ENCODE measurements around the gene MYL9.
"Not testable (repeated sequence)": the region's sequence is repeated elsewhere in the genome, so short reads cannot be mapped to it uniquely, and the experiment has no call there.

MYL9 gene

GRCh38 chr20:36549942-36550789, 8.8 kb downstream of the MYL9 start:
- DNase-seq: no peak

GRCh38 chr20:36550790-36551299, 9.5 kb downstream of the MYL9 start:
- DNase-seq: no peak

- DNase-seq: no peak
These were observed 13.9 kb downstream of the MYL9 start for GRCh38 chr20:36555248-36555647.

- DNase-seq: no peak
These were observed 21.4 kb downstream of the MYL9 start for GRCh38 chr20:36562724-36563123.

- DNase-seq: no peak
These were observed 22.1 kb downstream of the MYL9 start for GRCh38 chr20:36563374-36563773.

- not testable (repeated sequence) for DNase-seq
These were observed 22.9 kb downstream of the MYL9 start for GRCh38 chr20:36564078-36564725.

- DNase-seq: not testable (repeated sequence)
These were observed 23.4 kb downstream of the MYL9 start for GRCh38 chr20:36564726-36565121.

- no peak for DNase-seq
These were observed 24.2 kb downstream of the MYL9 start for GRCh38 chr20:36565520-36565919.

GRCh38 chr20:36569847-36570429, 28.6 kb downstream of the MYL9 start:
- no peak for DNase-seq

GRCh38 chr20:36571564-36572504, 30.5 kb downstream of the MYL9 start:
- DNase-seq: no peak

- DNase-seq: no peak
These were observed 31.4 kb downstream of the MYL9 start for GRCh38 chr20:36572701-36573102.

GRCh38 chr20:36573103-36573797, 31.9 kb downstream of the MYL9 start, which contains the start of gene TGIF2:
TSS of gene TGIF2 (plus strand) at chr20:36573597. CDS start at chr20:36578775, 5,178 bp downstream.
- peak; percentile 1 for DNase-seq

- no peak for DNase-seq
These were observed 32.6 kb downstream of the MYL9 start for GRCh38 chr20:36573798-36574365.

- no peak for DNase-seq
These were observed 33.2 kb downstream of the MYL9 start for GRCh38 chr20:36574366-36575135.

GRCh38 chr20:36576081-36576445, 34.7 kb downstream of the MYL9 start:
- no peak for DNase-seq

- no peak for DNase-seq
These were observed 37.2 kb downstream of the MYL9 start for GRCh38 chr20:36578356-36579041.

- DNase-seq: no peak
These were observed 38.8 kb downstream of the MYL9 start for GRCh38 chr20:36579996-36580545.

- DNase-seq: no peak
These were observed 41.0 kb downstream of the MYL9 start for GRCh38 chr20:36582322-36582721.

GRCh38 chr20:36582821-36583220, 41.5 kb downstream of the MYL9 start:
- no peak for DNase-seq

- DNase-seq: no peak
These were observed 42.7 kb downstream of the MYL9 start for GRCh38 chr20:36584018-36584481.

All from NCI-H1092 treated with DMSO at 0.1 percent for 48 hours (cell line).